GM23338 (cell line): Measurements from ENCODE around the gene WNT7A.

Experiments
- EZH2 ChIP-seq: fragments of 200-600 bp; sonication (generic); IDR thresholded peaks from one replicate; pipeline ENCODE4 v1.8.0; 2017; ENCODE audit warnings: antibody characterized with exemption, mild to moderate bottlenecking, low read depth; ENCODE audit not compliant: unreplicated experiment
- POLR2AphosphoS5 ChIP-seq: IDR thresholded peaks from 2 replicates; pipeline ENCODE4 v1.6.1; 2016; ENCODE audit warnings: antibody characterized with exemption, low read depth
- TF ChIP-seq, protein P1 (sequence below), 2 experiments: fragments of 200-600 bp in 1 of 2; sonication (generic) in 1 of 2; conservative IDR thresholded peaks; 2 replicates each; pipeline versions ENCODE4 v1.5.1 to v1.6.1; 2016 to 2017; ENCODE audit warnings: antibody characterized with exemption in 2 of 2, low read depth in 2 of 2, mild to moderate bottlenecking in 2 of 2, moderate library complexity in 1 of 2
- TF ChIP-seq, protein P2 (sequence below): IDR thresholded peaks from 2 replicates; pipeline ENCODE4 v1.6.1; 2016; ENCODE audit warnings: antibody characterized with exemption
- TF ChIP-seq, protein P3 (sequence below): IDR thresholded peaks from one replicate; pipeline ENCODE4 v1.6.1; 2018; ENCODE audit warnings: antibody characterized with exemption; ENCODE audit not compliant: unreplicated experiment

DNA sequence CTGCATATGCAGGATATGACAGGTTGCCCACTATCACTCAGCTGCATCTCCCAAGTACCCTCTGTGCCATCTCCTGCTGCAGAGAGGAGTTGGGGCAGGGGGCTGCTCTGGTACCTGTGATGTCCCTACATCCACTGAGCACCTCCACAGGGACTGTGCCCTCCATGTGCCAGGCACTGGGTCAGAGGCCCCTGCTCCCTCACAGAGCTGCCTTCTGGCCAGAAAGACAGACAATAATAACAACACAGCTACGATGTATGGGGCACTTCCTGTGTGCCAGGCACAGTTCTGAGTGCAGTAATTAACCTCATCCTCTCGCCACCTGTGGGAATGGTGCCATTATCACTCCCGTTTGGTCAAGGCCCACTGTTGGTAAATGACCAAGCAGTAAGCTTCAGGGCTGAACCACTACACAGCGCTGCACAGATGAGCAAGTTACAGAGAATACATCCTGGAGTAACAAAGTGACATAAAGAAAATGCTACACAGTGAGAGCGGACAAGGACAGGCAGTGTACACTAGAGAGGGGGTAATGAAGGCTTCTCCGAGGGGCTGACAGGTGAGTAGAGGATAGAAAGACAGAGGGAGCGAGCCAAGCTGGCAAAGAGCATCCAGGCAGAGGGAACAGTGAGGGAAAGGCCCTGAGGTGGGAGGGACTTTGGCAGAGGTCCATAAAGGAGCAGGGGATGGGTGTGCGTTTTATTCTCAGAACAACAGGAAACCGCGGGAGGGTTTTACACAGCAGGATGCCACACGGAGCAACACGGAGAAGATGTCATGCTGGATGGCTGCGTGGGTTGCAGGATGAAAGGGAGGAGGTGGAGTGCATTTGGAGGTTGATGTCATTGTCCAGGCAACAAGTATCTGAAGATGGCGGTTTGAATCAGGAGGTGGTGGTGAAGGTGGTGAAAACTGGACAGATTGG is 13.6 kb downstream of the WNT7A start:
- TF ChIP-seq, protein P1, sequence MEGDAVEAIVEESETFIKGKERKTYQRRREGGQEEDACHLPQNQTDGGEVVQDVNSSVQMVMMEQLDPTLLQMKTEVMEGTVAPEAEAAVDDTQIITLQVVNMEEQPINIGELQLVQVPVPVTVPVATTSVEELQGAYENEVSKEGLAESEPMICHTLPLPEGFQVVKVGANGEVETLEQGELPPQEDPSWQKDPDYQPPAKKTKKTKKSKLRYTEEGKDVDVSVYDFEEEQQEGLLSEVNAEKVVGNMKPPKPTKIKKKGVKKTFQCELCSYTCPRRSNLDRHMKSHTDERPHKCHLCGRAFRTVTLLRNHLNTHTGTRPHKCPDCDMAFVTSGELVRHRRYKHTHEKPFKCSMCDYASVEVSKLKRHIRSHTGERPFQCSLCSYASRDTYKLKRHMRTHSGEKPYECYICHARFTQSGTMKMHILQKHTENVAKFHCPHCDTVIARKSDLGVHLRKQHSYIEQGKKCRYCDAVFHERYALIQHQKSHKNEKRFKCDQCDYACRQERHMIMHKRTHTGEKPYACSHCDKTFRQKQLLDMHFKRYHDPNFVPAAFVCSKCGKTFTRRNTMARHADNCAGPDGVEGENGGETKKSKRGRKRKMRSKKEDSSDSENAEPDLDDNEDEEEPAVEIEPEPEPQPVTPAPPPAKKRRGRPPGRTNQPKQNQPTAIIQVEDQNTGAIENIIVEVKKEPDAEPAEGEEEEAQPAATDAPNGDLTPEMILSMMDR (conservative IDR thresholded peaks at IDR 0.05; ENCODE audit: low read depth in 2 of 2) = no peak
- TF ChIP-seq EZH2 = no peak
- TF ChIP-seq POLR2AphosphoS5 = no peak
- TF ChIP-seq, protein P2, sequence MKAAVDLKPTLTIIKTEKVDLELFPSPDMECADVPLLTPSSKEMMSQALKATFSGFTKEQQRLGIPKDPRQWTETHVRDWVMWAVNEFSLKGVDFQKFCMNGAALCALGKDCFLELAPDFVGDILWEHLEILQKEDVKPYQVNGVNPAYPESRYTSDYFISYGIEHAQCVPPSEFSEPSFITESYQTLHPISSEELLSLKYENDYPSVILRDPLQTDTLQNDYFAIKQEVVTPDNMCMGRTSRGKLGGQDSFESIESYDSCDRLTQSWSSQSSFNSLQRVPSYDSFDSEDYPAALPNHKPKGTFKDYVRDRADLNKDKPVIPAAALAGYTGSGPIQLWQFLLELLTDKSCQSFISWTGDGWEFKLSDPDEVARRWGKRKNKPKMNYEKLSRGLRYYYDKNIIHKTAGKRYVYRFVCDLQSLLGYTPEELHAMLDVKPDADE = no peak
- TF ChIP-seq, protein P3, sequence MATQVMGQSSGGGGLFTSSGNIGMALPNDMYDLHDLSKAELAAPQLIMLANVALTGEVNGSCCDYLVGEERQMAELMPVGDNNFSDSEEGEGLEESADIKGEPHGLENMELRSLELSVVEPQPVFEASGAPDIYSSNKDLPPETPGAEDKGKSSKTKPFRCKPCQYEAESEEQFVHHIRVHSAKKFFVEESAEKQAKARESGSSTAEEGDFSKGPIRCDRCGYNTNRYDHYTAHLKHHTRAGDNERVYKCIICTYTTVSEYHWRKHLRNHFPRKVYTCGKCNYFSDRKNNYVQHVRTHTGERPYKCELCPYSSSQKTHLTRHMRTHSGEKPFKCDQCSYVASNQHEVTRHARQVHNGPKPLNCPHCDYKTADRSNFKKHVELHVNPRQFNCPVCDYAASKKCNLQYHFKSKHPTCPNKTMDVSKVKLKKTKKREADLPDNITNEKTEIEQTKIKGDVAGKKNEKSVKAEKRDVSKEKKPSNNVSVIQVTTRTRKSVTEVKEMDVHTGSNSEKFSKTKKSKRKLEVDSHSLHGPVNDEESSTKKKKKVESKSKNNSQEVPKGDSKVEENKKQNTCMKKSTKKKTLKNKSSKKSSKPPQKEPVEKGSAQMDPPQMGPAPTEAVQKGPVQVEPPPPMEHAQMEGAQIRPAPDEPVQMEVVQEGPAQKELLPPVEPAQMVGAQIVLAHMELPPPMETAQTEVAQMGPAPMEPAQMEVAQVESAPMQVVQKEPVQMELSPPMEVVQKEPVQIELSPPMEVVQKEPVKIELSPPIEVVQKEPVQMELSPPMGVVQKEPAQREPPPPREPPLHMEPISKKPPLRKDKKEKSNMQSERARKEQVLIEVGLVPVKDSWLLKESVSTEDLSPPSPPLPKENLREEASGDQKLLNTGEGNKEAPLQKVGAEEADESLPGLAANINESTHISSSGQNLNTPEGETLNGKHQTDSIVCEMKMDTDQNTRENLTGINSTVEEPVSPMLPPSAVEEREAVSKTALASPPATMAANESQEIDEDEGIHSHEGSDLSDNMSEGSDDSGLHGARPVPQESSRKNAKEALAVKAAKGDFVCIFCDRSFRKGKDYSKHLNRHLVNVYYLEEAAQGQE = no peak
